Forelimb muscle (tissue), 1 donor: ENCODE results near the gene GRIK5. TPM values are rescaled to one million over a fixed set of nuclear protein-coding genes. Genes with fewer than 3 reads are reported as not detected.
"Not testable (repeated sequence)": the region's sequence is repeated elsewhere in the genome, so short reads cannot be mapped to it uniquely, and the experiment has no call there.

Experiments used
- DNase-seq: peaks from one replicate; pipeline ENCODE4 v3.0.0-alpha.2; 2013; ENCODE audit warnings: low read depth
- polyA plus RNA-seq: library from polyadenylated mRNA; unstranded; fragments of 120-200 nt; gene quantifications from one replicate; pipeline ENCODE4 v1.2.1, GENCODE V29; 2013; ENCODE audit not compliant: insufficient read length

Gene GRIK5
- polyA plus RNA-seq, 1 donor: 2.5 TPM

GRCh38 chr19:42051166-42052115 lies 18.6 kb downstream of the GRIK5 start:
- DNase-seq: no peak

- no peak for DNase-seq
Measured at GRCh38 chr19:42048992-42049391, 21.0 kb downstream of the GRIK5 start.

GRCh38 chr19:42045575-42045974 lies 24.4 kb downstream of the GRIK5 start:
- DNase-seq: no peak

- DNase-seq: no peak
Measured at GRCh38 chr19:42042455-42043170, 27.4 kb downstream of the GRIK5 start.

GRCh38 chr19:42040491-42040890 lies 29.5 kb downstream of the GRIK5 start:
- not testable (repeated sequence) for DNase-seq

GRCh38 chr19:42040031-42040430 lies 30.0 kb downstream of the GRIK5 start:
- no peak for DNase-seq

GRCh38 chr19:42038666-42039065 lies 31.3 kb downstream of the GRIK5 start:
- DNase-seq: no peak

GRCh38 chr19:42037649-42038048 lies 32.4 kb downstream of the GRIK5 start:
- no peak for DNase-seq

GRCh38 chr19:42034640-42035391 lies 35.2 kb downstream of the GRIK5 start:
- not testable (repeated sequence) for DNase-seq

GRCh38 chr19:42033413-42033812 lies 36.6 kb downstream of the GRIK5 start:
- DNase-seq: no peak

GRCh38 chr19:42032431-42032830 lies 37.6 kb downstream of the GRIK5 start:
- DNase-seq: no peak

GRCh38 chr19:42030645-42031440 lies 39.2 kb downstream of the GRIK5 start:
- DNase-seq: no peak

- no peak for DNase-seq
Measured at GRCh38 chr19:42028304-42029216, 41.4 kb downstream of the GRIK5 start.

- no peak for DNase-seq
Measured at GRCh38 chr19:42024622-42025111, 45.3 kb downstream of the GRIK5 start.

- DNase-seq: no peak
Measured at GRCh38 chr19:42023943-42024260, 46.1 kb downstream of the GRIK5 start.

- no peak for DNase-seq
Measured at GRCh38 chr19:42023121-42023942, 46.7 kb downstream of the GRIK5 start.

- DNase-seq: no peak
Measured at GRCh38 chr19:42022616-42023015, 47.4 kb downstream of the GRIK5 start.

GRCh38 chr19:42021185-42021584 lies 48.8 kb downstream of the GRIK5 start:
- DNase-seq: no peak

- DNase-seq: no peak
Measured at GRCh38 chr19:42018503-42019193, 51.4 kb downstream of the GRIK5 start.
